ENCODE results near the gene RNF207.

DNA sequence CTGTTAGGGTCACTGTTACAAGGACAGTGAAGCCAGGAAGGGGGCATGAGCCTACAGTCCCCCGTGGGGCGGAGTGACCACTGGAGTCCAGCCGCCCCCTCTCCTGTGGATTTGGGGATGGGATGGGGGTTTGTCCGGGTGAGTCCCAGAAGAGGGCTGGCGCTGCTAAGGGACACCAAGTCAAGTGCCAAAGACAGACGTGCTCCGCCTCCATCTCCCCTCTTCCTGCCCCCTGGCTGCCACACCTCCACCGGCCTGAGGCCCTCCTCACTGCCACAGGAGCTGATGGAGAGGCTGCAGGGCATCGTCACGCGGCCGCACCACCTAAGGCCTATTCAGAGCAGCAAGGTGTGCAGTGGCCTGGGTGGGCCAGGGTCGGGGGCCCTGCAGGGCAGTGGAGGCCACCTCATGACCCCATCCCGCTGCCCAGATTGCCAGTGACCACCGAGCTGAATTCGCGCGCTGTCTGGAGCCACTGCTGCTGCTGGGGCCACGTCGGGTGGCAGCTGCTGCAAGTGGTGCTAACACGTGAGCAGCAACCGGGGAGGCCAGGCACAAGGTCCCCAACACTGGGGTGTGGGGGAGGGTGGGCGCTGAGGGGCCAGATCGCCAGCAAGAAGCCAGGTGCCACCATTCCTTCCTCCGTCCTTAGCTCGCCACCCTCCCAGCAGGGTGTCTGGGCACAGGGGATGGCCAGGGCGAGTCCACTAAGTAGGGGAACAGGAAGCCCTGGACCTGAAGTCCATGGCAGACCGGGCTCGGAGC lies 4.9 kb downstream of the RNF207 start:
- TF ChIP-seq, protein P1, sequence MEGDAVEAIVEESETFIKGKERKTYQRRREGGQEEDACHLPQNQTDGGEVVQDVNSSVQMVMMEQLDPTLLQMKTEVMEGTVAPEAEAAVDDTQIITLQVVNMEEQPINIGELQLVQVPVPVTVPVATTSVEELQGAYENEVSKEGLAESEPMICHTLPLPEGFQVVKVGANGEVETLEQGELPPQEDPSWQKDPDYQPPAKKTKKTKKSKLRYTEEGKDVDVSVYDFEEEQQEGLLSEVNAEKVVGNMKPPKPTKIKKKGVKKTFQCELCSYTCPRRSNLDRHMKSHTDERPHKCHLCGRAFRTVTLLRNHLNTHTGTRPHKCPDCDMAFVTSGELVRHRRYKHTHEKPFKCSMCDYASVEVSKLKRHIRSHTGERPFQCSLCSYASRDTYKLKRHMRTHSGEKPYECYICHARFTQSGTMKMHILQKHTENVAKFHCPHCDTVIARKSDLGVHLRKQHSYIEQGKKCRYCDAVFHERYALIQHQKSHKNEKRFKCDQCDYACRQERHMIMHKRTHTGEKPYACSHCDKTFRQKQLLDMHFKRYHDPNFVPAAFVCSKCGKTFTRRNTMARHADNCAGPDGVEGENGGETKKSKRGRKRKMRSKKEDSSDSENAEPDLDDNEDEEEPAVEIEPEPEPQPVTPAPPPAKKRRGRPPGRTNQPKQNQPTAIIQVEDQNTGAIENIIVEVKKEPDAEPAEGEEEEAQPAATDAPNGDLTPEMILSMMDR (IDR thresholded peaks at IDR 0.05) = no peak
- TF ChIP-seq POLR2A (IDR thresholded peaks at IDR 0.05) (no peak), EP300 (IDR thresholded peaks at IDR 0.05) (no peak)
